Ascending aorta (tissue), 2 donors: ENCODE data around the gene SNX13. TPM values are rescaled to one million over a fixed set of nuclear protein-coding genes. Genes with fewer than 3 reads are reported as not detected.

Experiments
- DNase-seq, 2 donors: peaks; one replicate each; pipeline ENCODE4 v3.0.0-alpha.2; 2019; ENCODE audit warnings: low spot score in 2 of 2
- H3K27ac ChIP-seq, 2 donors: fragments of 200-600 bp; sonication (generic); one replicate each; pipeline ENCODE4 v1.5.1; 2016 to 2017; ENCODE audit warnings: mild to moderate bottlenecking in 1 of 2
- H3K27me3 ChIP-seq: fragments of 200-600 bp; sonication (generic); one replicate; pipeline ENCODE4 v1.5.1; 2017
- H3K36me3 ChIP-seq, 2 donors: fragments of 200-600 bp; sonication (generic); one replicate each; pipeline ENCODE4 v1.5.1; 2016
- H3K4me1 ChIP-seq, 2 donors: fragments of 200-600 bp; sonication (generic); one replicate each; pipeline ENCODE4 v1.5.1; 2016 to 2017; ENCODE audit warnings: mild to moderate bottlenecking in 1 of 2
- H3K4me3 ChIP-seq, 2 donors: fragments of 200-600 bp; sonication (generic); one replicate each; pipeline ENCODE4 v1.5.1; 2016 to 2017; ENCODE audit warnings: mild to moderate bottlenecking in 1 of 2
- H3K9me3 ChIP-seq, 2 donors: fragments of 200-600 bp; sonication (generic); one replicate each; pipeline ENCODE4 v1.5.1; 2016
- intact Hi-C: fragments of 100-400 bp; cut with DNase I; formaldehyde crosslinking; loops from one replicate; pipeline ENCODE4 v1.15.1; 2023
- total RNA-seq: library from RNA; depleted of rRNA; stranded (reverse); fragments of >200 nt; gene quantifications from one replicate; pipeline ENCODE4 v1.1.0, GENCODE V29; 2016
- TF ChIP-seq, protein P1 (sequence below), 3 experiments: fragments of 200-600 bp in 2 of 3; fragments of 450-650 bp in 1 of 3; sonication (generic) in 2 of 3; IDR thresholded peaks; one replicate each; pipeline ENCODE4 v1.5.1; 2016 to 2019; ENCODE audit warnings: antibody characterized with exemption in 3 of 3, mild to moderate bottlenecking in 1 of 3, moderate library complexity in 1 of 3

SNX13 gene
- total RNA-seq, 1 donor from 2014 or later = 26.2 TPM

DNA sequence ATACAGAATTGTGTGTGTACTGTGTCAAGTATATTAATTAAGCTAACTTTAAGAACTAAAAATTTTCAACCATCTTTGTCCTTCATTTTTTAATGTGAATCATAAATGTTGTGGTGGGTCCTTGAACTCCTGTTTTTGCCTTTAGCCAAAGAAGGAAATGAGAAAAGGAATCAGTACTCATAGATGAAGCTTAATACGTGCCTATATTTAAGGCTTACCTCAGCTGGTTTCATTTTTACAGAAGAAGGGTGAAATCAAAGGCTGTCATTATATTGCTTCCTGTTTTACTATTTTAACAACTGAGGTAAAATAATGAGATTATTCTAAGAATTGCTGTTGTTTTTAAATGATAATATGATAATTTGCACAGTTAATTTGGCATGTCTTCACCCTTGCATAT, 6.3 kb upstream of the SNX13 start:
- H3K27me3 ChIP-seq = no peaks in the 10 kb centered on the region
- TF ChIP-seq, protein P1, sequence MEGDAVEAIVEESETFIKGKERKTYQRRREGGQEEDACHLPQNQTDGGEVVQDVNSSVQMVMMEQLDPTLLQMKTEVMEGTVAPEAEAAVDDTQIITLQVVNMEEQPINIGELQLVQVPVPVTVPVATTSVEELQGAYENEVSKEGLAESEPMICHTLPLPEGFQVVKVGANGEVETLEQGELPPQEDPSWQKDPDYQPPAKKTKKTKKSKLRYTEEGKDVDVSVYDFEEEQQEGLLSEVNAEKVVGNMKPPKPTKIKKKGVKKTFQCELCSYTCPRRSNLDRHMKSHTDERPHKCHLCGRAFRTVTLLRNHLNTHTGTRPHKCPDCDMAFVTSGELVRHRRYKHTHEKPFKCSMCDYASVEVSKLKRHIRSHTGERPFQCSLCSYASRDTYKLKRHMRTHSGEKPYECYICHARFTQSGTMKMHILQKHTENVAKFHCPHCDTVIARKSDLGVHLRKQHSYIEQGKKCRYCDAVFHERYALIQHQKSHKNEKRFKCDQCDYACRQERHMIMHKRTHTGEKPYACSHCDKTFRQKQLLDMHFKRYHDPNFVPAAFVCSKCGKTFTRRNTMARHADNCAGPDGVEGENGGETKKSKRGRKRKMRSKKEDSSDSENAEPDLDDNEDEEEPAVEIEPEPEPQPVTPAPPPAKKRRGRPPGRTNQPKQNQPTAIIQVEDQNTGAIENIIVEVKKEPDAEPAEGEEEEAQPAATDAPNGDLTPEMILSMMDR (IDR thresholded peaks at IDR 0.05) = no peak
- no peak overlapping the region for H3K27ac ChIP-seq
- H3K36me3 ChIP-seq = no peaks in the 10 kb centered on the region
- H3K9me3 ChIP-seq = no peaks in the 10 kb centered on the region
- no peak for DNase-seq
- no peak overlapping the region for H3K4me3 ChIP-seq
- intact Hi-C loops = loop anchor here (10.0 kb wide), 1 partner anchor 652 kb away; the partner anchor contains the start of gene AHR
- H3K4me1 ChIP-seq = peaks cover 0 to 2% of the 10 kb centered on the region in 2 donors

DNA sequence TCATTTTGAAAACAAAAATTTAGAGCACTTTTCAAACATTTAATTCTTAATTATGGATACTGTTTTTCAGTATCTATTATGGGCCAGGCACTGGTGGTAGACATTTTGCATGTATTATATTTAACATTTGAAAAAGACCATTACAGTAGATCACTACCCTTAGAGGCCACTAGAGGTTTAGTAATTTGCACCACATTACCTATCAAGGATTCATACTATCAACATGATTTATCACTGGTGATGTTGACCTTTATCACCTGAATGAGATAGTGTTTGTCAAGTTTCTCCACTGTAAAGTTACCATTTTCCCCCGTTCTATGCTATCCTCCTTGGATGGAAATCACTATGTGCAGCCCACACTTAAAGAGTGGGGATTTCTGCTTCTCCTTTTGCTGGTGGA, 4.4 kb upstream of the SNX13 start:
- TF ChIP-seq, protein P1 (IDR thresholded peaks at IDR 0.05) = no peak
- Histone ChIP-seq H3K27ac (no peak overlapping the region), H3K4me3 (no peak overlapping the region), H3K27me3 (no peaks in the 10 kb centered on the region), H3K4me1 (peaks cover 0 to 7% of the 10 kb centered on the region in 2 donors), H3K36me3 (no peaks in the 10 kb centered on the region), H3K9me3 (no peaks in the 10 kb centered on the region)
- intact Hi-C loops = loop anchor here (5.0 to 10.0 kb wide), 4 partner anchors 143 to 1297 kb away; partner anchors contain the start of genes AHR, ANKMY2 and BZW2
- no peak for DNase-seq

DNA sequence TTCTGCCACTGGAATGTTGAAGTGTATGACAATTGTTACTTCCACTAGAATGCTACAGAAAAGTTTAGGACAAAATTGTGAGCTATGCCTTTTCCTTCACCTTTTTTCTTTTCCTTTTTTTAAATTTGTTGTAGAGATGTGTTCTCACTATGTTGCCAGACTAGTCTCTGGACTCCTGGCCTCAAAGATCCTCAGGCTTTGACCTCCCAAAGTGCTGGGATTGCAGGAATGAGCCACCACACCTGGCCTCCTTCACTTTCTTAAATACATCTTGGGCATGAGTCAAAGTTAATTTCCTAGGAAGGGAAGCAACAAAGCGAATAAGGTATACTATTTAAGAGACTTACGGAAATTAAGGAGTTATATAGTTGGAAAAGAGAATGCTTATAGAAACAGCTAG, 2.7 kb upstream of the SNX13 start:
- TF ChIP-seq, protein P1 (IDR thresholded peaks at IDR 0.05) = no peak
- Histone ChIP-seq H3K36me3 (no peaks in the 10 kb centered on the region), H3K4me3 (no peak overlapping the region), H3K4me1 (peaks cover 0 to 12% of the 10 kb centered on the region in 2 donors), H3K9me3 (no peaks in the 10 kb centered on the region), H3K27me3 (no peaks in the 10 kb centered on the region), H3K27ac (no peak overlapping the region)
- intact Hi-C loops = loop anchor here (5.0 to 10.0 kb wide), 4 partner anchors 144 to 1296 kb away; partner anchors contain the start of genes AHR, ANKMY2 and BZW2
- no peak for DNase-seq

DNA sequence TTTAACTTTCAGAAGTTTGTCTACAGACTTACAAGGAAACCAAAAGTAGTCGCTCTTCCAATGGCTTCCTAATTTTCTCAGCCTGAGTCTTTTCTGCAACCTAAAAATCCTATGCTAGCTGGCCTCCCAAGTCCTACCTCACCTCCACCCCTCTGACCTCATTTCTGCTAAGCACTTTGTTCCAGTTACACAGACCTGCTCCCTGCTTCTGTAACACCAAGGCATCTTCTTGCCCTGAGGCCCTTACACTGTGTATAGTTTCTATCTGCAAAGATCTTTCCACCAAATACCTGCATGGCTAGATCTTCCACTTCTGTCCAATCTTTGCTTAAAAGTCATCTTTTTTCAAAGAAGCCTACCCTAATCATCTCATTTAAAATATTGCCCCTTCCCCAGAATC, 1.9 kb upstream of the SNX13 start:
- H3K27me3 ChIP-seq = no peaks in the 10 kb centered on the region
- intact Hi-C loops = loop anchor here (5.0 to 10.0 kb wide), 4 partner anchors 145 to 1295 kb away; partner anchors contain the start of genes AHR, ANKMY2 and BZW2
- peaks cover 0 to 20% of the 10 kb centered on the region in 2 donors for H3K4me1 ChIP-seq
- DNase-seq = no peak
- no peak overlapping the region for H3K4me3 ChIP-seq
- H3K27ac ChIP-seq = no peak overlapping the region
- TF ChIP-seq, protein P1 (IDR thresholded peaks at IDR 0.05) = no peak
- H3K9me3 ChIP-seq = no peaks in the 10 kb centered on the region
- H3K36me3 ChIP-seq = no peaks in the 10 kb centered on the region

DNA sequence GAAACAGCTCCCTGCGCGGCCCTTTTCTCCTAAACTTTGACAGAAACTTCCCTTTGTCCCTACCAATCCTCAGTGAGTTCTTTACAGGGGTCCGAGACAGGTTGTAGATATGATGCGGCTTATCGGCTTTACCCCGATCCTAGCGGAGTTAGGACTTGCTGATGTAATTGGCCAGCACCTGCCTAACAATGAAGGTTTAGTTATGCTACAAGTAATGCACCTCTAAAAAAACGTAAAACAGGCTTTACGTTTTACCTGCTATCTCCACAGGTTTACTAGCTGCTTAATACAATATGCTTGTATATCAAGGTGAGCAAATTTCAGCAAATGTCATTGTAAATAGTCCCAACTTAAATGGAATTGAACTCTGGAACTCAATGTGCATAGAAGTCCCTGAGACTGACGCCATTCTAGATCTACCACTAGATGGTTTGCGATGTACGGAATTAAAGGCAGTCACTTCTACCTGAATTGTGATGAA, 697 bp upstream of the SNX13 start:
- intact Hi-C loops = loop anchor here (5.0 to 10.0 kb wide), 4 partner anchors 146 to 1294 kb away; partner anchors contain the start of genes AHR, ANKMY2 and BZW2
- no peak for DNase-seq
- Histone ChIP-seq H3K9me3 (no peaks in the 10 kb centered on the region), H3K27me3 (no peaks in the 10 kb centered on the region), H3K36me3 (no peaks in the 10 kb centered on the region), H3K4me3 (peak overlapping the region; percentile 85 to 98), H3K4me1 (peaks cover 0 to 27% of the 10 kb centered on the region in 2 donors), H3K27ac (peak overlapping the region; percentile 95 to 99)
- TF ChIP-seq, protein P1 (IDR thresholded peaks at IDR 0.05) = no peak
